Fibroblast of lung (primary cell): ENCODE results near the gene MAST2. TPM values are rescaled to one million over a fixed set of nuclear protein-coding genes. Genes with fewer than 3 reads are reported as not detected.

Experiments used
- DNase-seq, 2 donors: peaks; one replicate each; pipeline versions ENCODE4 v3.0.0 to v3.0.0-alpha.2; 2010; ENCODE audit warnings: low read depth in 2 of 2
- H2AFZ ChIP-seq: 2 replicates; pipeline ENCODE4 v1.5.1; 2012; ENCODE audit warnings: low read length, control low read depth, inconsistent platforms
- H3K27ac ChIP-seq: 2 replicates; pipeline ENCODE4 v1.5.1; 2011; ENCODE audit warnings: low read length, control low read depth; ENCODE audit not compliant: insufficient read depth
- H3K27me3 ChIP-seq: 2 replicates; pipeline ENCODE4 v1.5.1; 2011; ENCODE audit warnings: mild to moderate bottlenecking, low read length; ENCODE audit not compliant: control insufficient read depth, insufficient read depth
- H3K36me3 ChIP-seq: 2 replicates; pipeline ENCODE4 v1.5.1; 2011; ENCODE audit warnings: low read length; ENCODE audit not compliant: control insufficient read depth, insufficient read depth
- H3K4me1 ChIP-seq: 2 replicates; pipeline ENCODE4 v1.5.1; 2011; ENCODE audit warnings: low read length; ENCODE audit not compliant: control insufficient read depth, insufficient read depth; ENCODE audit errors: extremely low read depth
- H3K4me2 ChIP-seq: 2 replicates; pipeline ENCODE4 v1.5.1; 2011; ENCODE audit warnings: low read length, control low read depth; ENCODE audit not compliant: insufficient read depth; ENCODE audit errors: extremely low read depth
- H3K4me3 ChIP-seq, 4 experiments: fragments of 200-600 bp in 1 of 4; sonication (generic) in 1 of 4; replicated peaks in 1 of 4; 2 replicates each; pipeline ENCODE4 v1.5.1; 2011 to 2016; ENCODE audit warnings: low read length in 4 of 4, low read depth in 3 of 4, mild to moderate bottlenecking in 3 of 4, control low read depth in 2 of 4, inconsistent platforms in 1 of 4, mixed read lengths in 1 of 4; ENCODE audit not compliant: insufficient read depth in 1 of 4; ENCODE audit errors: control extremely low read depth in 1 of 4
- H3K79me2 ChIP-seq: 2 replicates; pipeline ENCODE4 v1.5.1; 2012; ENCODE audit warnings: mild to moderate bottlenecking, low read length, inconsistent platforms; ENCODE audit not compliant: control insufficient read depth, insufficient read depth
- H3K9ac ChIP-seq: 2 replicates; pipeline ENCODE4 v1.5.1; 2011; ENCODE audit warnings: mild to moderate bottlenecking, low read length, control low read depth; ENCODE audit not compliant: insufficient read depth
- H3K9me3 ChIP-seq: 2 replicates; pipeline ENCODE4 v1.5.1; 2012; ENCODE audit warnings: low read depth, low read length; ENCODE audit not compliant: control insufficient read depth, insufficient read depth
- H4K20me1 ChIP-seq: 2 replicates; pipeline ENCODE4 v1.5.1; 2011; ENCODE audit warnings: low read length; ENCODE audit not compliant: control insufficient read depth, insufficient read depth; ENCODE audit errors: extremely low read depth
- CTCF ChIP-seq, 2 donors: IDR thresholded peaks in 1 of 2; conservative IDR thresholded peaks in 1 of 2; 1 replicate in 1 of 2; 2 replicates in 1 of 2; pipeline ENCODE4 v1.5.1; 2011 to 2012; ENCODE audit warnings: low read length in 2 of 2, control low read depth in 1 of 2, inconsistent platforms in 1 of 2, low read depth in 1 of 2, mild to moderate bottlenecking in 1 of 2
- EZH2 ChIP-seq: IDR thresholded peaks from 2 replicates; pipeline ENCODE4 v1.5.1; 2012; ENCODE audit warnings: low read length, control low read depth, mild to moderate bottlenecking; ENCODE audit errors: missing control alignments
- polyA plus RNA-seq, 2 donors: library from polyadenylated mRNA; depleted of rRNA in 1 of 2; stranded (reverse) in 1 of 2; unstranded in 1 of 2; fragments of >200 nt; gene quantifications; 2 replicates each; pipeline ENCODE4 v1.2.1, GENCODE V29; 2011 to 2012; ENCODE audit warnings: missing spikeins in 1 of 2
- total RNA-seq: library from RNA; depleted of rRNA; stranded (reverse); fragments of >200 nt; gene quantifications from 2 replicates; pipeline ENCODE4 v1.2.1, GENCODE V29; 2014

Gene MAST2
- total and polyA plus RNA-seq, 2 donors (not counting 1 experiment from before 2014, with no cell fraction given): 17.5 to 24.9 TPM

- H2AFZ ChIP-seq: peak overlapping the region; percentile 37
- H3K4me2 ChIP-seq: peak overlapping the region; percentile 65
- peak in 1 of 2 donors; percentile 51 for DNase-seq
Observed at GRCh38 chr1:46062651-46063319, 259.4 kb downstream of the MAST2 start.

GRCh38 chr1:46064708-46065107 lies 261.3 kb downstream of the MAST2 start:
- Histone ChIP-seq H3K36me3 (no peaks in the 10 kb centered on the region), H3K9ac (no peak overlapping the region)

More at GRCh38 chr1:46062651-46063319, 259.4 kb downstream of the MAST2 start:
- Histone ChIP-seq H3K79me2 (no peaks in the 10 kb centered on the region), H3K36me3 (no peaks in the 10 kb centered on the region), H4K20me1 (no peaks in the 10 kb centered on the region), H3K27me3 (no peaks in the 10 kb centered on the region), H3K4me3 (peak overlapping the region in 3 of 4 experiments; percentile 12 to 31 (median 15)), H3K27ac (no peak overlapping the region), H3K9ac (no peak overlapping the region), H3K4me1 (no peaks in the 10 kb centered on the region), H3K9me3 (no peaks in the 10 kb centered on the region)
- TF ChIP-seq EZH2: no peak
- no peak for TF ChIP-seq CTCF (conservative IDR thresholded peaks at IDR 0.05 in 1 of 2, IDR thresholded peaks at IDR 0.05 in 1 of 2; ENCODE audit: low read depth in 1 of 2, low read length in 2 of 2)

GRCh38 chr1:46065405-46065804 lies 262.0 kb downstream of the MAST2 start:
- Histone ChIP-seq H2AFZ (peak overlapping the region; percentile 48), H3K4me2 (no peak overlapping the region)

More at GRCh38 chr1:46064708-46065107, 261.3 kb downstream of the MAST2 start:
- Histone ChIP-seq H3K4me2 (no peak overlapping the region), H3K4me1 (no peaks in the 10 kb centered on the region), H2AFZ (no peak overlapping the region), H3K9me3 (no peaks in the 10 kb centered on the region), H3K4me3 (no peak overlapping the region), H3K27me3 (no peaks in the 10 kb centered on the region), H3K27ac (no peak overlapping the region), H3K79me2 (no peaks in the 10 kb centered on the region), H4K20me1 (no peaks in the 10 kb centered on the region)
- DNase-seq: no peak
- no peak for TF ChIP-seq CTCF (conservative IDR thresholded peaks at IDR 0.05 in 1 of 2, IDR thresholded peaks at IDR 0.05 in 1 of 2; ENCODE audit: low read depth in 1 of 2, low read length in 2 of 2)
- TF ChIP-seq EZH2: no peak

More at GRCh38 chr1:46065405-46065804, 262.0 kb downstream of the MAST2 start:
- Histone ChIP-seq H3K9me3 (no peaks in the 10 kb centered on the region), H3K36me3 (no peaks in the 10 kb centered on the region), H3K4me3 (no peak overlapping the region), H3K27me3 (no peaks in the 10 kb centered on the region), H4K20me1 (no peaks in the 10 kb centered on the region), H3K9ac (no peak overlapping the region), H3K4me1 (no peaks in the 10 kb centered on the region), H3K27ac (no peak overlapping the region), H3K79me2 (no peaks in the 10 kb centered on the region)
- TF ChIP-seq EZH2: no peak
- no peak for TF ChIP-seq CTCF (conservative IDR thresholded peaks at IDR 0.05 in 1 of 2, IDR thresholded peaks at IDR 0.05 in 1 of 2; ENCODE audit: low read depth in 1 of 2, low read length in 2 of 2)
- DNase-seq: no peak
